Skeletal muscle cell (primary cell): Measurements from ENCODE around the gene GALNT1.
A peak's percentile ranks its signal among the peaks of the same experiment; 100 is the strongest.

ENCODE experiments used
- DNase-seq: peaks from one replicate; pipeline ENCODE4 v3.0.0-alpha.2; 2010; ENCODE audit warnings: low read depth
- H3K4me3 ChIP-seq: 2 replicates; pipeline ENCODE4 v1.5.1; 2011; ENCODE audit warnings: low read depth, mild to moderate bottlenecking, control low read depth, low read length, moderate library complexity

The GALNT1 gene

DNA sequence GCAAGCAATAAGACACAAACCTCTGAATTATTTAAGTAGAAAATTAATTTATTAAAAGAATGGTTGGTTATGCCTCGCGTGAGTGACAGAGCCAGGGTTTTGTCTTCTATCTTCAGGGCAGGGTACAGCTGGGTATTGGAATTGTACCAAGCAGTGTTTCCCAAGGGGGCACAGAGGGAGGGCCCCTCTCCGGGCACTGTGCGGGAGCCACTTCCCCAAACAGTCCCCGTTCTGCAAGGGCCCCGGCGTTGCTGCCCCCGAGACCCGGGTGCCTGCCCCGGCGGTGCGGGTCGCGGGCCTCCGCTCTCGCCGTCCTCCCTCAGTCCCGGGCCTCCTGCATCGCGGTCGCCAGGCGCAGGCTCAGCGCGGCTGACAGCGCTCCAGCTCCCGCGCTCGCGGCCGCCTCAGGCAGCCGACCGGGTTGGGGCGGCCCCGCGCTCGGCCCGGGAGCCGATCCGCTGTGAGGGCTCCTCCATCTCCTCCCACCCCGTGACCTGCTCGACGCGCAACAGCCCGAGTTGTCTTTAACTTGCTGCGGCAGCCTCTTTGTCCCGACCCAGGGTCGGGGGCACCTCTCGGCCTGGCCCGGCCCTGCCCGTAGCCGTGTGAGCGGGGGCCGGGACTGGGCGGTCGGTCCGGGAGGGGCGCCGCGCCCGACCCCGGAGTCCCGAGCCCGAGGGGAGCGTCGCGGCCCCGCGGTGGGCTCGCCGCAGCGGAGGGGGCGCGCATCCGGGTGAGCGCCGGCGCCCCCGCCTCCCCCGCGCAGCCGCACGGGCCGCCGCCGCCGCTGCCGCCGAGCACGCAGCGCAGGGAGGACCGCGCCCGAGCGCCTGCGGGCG is 620 bp upstream of the GALNT1 start:
- peak overlapping the region; percentile 63 for H3K4me3 ChIP-seq
- no peak for DNase-seq

DNA sequence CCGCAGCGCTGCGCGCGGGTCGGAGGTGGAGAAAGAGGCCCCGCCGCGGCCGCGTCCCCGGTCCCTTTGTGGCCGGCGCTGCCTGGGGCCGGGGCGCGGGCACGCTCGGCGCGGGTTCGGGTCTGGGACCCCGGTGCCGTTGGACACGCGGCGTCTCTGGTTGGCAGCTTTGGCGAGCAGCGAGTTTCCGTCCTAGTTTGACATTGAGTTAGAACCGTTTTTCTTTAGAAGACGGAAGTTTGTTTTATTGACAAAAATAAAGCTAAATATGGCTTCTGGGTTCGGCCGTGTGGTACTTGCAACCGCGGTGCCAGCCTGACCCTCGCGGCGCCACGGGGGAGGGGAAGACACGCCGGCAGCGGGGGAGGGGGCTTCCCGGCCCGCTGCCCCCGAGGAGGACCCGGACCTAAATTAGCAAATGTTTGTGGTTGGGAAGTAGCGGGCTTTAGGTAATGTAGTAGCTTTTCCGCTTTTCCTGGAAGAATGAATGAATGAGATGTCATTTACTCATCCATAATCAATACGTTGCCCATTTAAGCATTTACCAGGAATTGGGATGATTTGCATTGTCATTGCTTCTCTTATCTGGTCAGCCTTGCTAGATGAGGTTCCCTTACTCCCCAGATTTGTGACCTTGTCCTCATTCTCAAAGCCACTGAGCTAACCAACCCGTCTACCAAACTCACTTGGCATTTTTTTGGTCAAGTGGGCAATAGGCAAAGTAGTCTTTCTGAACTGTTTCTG is 530 bp downstream of the GALNT1 start:
- H3K4me3 ChIP-seq, result peak overlapping the region; percentile 72
- no peak for DNase-seq

DNA sequence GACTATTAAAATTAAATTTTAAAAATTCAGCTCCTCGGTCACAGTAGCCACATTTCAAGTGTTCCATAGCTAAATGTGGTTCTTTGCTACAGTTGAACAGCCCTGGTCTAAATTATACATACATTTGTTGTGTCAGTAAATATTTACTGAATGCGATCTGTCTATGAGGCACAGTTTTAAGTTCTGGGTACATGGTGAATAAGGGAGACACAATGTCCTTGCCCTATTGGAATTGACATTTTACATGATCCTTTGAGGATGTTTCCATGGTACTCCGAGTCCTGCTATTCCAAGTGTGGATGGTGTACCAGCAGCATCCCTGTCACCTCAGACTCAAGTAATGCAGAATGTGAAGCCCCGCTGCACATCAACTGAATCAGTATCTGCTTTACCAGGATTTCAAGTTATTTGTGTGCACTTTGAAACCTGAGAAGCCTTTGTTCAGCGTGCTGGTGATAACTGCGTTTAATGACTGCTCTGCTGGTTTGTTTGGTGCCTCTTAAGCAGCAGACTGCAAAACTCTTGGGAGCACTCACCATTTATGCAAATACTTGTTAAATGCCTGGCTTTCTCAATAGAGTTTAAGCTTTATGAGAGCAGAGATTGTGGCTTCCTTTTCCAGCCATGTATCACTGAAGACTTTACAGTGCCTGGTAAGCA is 1.5 kb downstream of the GALNT1 start:
- peak overlapping the region; percentile 72 for H3K4me3 ChIP-seq
- DNase-seq, result no peak

DNA sequence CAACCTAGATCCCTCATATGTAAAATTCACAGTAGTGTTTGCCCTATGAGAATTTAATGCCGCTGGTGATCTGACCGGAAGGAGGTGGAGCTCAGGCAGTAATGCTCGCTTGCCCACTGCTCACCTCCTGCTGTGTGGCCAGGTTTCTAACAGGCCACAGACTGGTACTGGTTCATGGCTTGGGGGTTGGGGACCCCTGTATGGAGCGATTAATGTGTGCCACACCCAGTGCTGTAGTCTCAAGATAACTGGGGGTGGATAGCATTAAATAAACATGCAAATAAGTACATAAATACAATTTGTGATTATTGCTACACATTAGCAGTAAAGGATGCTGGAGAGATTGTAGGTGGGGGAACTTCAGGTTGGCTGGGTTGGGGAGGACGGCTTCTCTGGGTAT is 3.2 kb downstream of the GALNT1 start:
- no peak for DNase-seq
- no peak overlapping the region for H3K4me3 ChIP-seq

DNA sequence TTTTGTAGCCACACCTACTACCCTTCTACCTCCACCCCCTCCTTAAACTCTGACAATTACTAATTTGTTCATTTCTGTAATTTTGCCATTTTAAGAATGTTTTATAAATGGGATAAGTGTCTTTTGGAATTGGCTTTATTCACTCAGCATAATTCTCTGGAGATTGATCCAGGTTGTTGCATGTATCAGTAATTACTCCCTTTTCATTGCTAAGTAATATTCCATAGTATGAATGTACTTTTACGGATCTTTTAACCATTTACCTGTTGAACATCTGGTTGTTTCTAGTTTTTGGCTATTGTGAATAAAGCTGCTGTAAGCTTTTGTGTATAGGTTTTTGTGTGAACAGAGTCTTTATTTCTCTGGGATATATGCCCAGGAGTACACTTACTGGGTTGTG is 4.1 kb downstream of the GALNT1 start:
- DNase-seq, result no peak
- H3K4me3 ChIP-seq, result no peak overlapping the region

DNA sequence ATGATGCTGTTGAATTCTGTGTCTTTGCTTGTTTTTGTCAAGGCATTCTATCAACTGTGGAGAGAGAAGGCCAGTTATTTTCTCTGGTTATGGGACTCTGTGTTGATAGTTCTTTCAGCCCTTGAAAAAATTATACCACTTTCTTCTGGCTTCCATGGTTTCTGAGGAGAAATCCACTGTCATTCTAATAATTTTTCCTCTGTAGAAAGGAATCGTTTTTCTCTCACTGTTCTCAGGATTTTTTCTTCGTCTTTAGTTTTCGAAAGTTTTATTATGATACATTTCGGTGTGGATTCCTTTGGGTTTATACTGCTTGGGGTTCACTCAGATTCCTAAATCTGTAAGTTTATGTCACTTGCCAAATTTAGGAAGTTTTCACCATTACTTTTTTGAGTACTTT is 6.6 kb downstream of the GALNT1 start:
- no peak for DNase-seq

DNA sequence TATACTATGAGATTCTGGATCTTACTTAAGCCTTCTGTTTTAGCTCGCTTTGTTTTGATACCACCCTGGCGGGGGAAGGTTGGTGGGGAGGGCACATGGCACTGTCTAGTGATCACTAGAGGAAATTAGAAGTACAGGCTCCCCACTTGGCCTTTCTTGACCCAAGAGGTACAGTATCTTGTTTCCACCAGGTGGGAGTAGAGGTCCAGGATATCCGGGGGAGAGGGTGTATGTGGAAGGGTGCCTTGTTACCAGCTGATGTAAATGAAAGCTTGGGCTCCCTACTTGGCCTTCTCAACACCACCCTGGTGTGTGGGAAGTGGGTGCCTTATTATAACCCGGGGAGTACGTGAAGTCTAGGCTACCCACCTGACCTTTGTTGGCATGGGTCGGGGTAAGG is 7.5 kb downstream of the GALNT1 start:
- no peak for DNase-seq
- H3K4me3 ChIP-seq, result no peak overlapping the region

More for the DNA sequence above, 6.6 kb downstream of the GALNT1 start:
- no peak overlapping the region for H3K4me3 ChIP-seq

DNA sequence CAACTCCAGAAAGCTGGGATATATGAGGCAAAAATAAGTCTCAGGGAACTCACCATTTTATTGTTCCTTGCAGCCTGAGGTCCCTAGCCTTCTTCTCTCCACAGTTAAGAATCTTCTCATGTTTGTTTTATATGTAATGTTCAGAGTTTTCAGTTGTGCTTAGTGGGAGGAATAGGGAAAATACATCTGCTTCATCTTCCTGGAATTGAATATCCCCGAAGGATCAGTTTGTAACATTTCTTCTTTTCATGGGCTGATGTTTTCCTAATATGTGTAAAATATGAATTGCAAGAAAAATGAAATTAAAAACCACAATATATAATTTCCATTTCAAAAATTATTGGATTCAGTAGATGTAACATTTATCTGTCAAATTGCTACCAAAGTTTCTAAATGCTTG is 8.0 kb downstream of the GALNT1 start:
- DNase-seq, result no peak
- H3K4me3 ChIP-seq, result no peak overlapping the region

DNA sequence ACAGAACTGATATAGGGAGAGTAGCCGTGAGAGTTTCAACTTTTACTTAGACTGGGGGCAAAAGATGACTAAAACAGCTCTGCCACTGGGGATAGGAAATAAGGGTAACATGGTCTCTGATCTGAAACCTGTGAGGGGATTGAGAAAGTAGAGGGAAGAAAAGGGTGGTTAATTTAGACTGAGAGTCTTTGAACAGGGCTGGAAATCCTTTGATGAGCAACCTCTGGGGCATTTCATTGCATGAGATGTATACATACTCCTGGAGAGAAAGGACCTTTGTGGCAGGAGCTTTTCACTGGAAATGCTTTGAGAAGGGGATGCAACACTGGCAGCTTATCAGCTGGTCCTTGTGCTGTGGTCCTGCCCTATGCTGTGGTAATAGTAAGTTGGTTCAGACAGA is 9.4 kb downstream of the GALNT1 start:
- no peak for DNase-seq
- H3K4me3 ChIP-seq, result no peak overlapping the region

DNA sequence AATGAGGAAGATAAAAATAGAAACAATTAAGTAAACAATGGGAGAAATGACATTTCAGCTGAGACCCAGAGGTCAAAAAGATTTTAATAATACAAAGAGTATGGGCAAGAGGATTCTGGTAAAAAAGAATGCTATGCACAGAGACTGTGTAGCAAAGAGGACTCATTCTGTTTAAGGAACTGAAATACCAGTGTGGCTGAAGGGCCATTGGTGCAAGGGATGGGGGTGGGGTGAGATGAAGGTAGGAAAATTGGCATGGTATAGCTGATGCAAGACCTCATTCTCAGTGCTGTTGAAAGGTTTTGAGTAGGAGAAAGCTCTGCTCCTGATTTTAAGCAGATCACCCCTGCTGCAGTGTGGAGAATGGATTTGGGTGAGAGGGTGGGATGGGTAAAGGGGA is 10.8 kb downstream of the GALNT1 start:
- DNase-seq, result no peak
- no peak overlapping the region for H3K4me3 ChIP-seq

DNA sequence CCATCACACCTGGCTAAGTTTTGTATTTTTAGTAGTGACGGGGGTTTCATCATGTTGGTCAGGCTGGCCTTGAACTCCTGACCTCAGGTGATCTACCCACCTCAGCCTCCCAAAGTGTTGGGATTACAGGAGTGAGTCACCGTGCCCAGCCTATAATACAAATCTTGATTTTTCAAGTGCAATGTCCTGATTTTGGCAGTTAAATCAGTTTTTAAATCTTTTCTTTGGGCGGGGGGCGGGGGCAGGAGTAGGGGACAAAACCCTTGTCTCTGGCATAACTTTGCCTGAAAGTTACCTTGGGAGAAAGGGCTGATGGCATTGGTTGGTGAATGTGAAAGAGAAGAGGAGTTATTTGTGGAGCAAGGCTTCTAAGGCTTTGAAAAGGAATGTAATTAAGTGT is 12.3 kb downstream of the GALNT1 start:
- no peak overlapping the region for H3K4me3 ChIP-seq
- no peak for DNase-seq

DNA sequence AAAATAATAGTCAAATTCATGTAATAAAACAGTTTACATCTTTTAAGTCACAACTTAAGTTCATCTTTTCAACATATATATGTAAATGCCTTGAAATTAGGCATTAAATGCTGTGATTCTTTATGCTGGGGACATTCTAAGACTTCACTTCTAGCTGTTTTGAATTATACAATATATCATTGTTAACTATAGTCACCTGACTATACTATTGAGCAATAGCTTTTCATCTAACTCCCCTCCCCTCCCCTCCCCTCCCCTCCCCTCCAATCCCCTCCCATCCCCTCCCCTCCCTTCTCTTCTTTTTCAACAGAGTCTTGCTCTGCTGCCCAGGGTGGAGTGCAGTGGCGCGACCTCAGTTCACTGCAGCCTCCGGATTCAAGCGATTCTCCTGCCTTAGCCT is 16.2 kb downstream of the GALNT1 start:
- DNase-seq, result no peak
- H3K4me3 ChIP-seq, result no peak overlapping the region

DNA sequence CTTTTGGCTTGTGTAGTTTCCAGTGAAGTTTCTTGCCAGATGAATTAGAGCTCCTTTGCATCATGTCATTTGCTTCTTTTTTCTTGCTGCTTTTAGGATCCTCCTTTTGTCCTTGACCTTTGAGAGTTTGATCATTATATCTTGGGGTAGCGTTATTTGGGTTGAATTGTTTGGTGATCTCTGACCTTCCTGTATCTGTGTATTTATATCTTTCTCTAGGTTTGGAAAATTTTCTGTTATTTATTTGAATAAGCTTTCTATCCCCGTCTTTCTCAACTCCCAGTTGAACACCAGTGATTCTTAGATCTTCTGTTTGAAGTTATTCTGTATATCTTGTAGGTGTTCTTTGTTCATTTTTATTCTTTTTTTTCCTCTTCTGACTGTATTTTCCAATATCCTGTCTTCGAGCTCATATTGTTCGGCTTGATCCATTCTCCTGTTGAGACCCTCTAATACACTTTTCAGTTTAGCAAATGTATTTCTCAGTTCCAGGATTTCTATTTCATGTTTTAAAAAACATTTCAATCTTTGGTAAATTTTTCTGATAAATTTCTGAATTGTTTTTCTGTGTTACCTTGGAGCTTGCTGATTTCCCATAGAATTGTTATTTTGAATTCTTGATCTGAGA is 20.8 kb downstream of the GALNT1 start:
- no peak for DNase-seq
- H3K4me3 ChIP-seq, result no peak overlapping the region

DNA sequence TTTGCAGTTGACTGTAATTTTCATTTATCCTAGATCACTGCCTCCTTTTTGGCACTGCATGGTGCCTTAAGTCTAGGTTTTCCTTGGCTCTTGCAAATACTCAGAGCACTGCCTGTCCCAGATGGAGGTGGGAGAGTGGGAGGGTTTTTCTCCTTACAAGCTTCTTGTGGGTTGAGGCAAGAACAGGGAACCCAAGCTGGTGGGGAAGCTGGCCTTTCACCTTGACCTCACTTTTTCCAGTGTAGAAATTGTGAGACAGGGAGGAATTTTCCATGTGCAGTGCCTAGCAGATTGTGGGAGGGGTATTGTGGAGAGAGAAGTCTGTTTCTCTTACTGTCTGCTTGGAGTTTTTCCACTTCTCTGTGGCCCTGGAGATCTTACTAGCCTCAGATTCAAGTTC is 21.5 kb downstream of the GALNT1 start:
- no peak overlapping the region for H3K4me3 ChIP-seq
- DNase-seq, result no peak

DNA sequence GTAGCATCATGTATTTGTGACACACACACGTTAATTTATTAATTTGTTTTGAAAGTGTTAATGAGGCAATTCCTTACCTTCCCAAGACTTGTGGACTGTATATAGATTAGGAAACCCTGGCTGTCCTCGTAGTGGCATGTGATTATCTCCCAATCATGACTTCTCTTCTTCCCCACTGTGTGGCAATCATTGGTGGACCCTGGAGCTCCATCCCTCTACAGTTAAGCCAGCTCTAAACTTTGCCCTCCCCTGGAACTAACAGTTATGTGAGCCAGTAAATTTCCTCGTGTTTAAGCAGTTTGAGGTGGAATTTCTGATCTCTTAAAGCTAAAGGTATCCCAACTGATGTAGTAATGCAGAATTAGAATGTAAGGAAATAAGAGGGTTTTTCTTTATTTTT is 22.0 kb downstream of the GALNT1 start:
- no peak for DNase-seq
- no peak overlapping the region for H3K4me3 ChIP-seq

DNA sequence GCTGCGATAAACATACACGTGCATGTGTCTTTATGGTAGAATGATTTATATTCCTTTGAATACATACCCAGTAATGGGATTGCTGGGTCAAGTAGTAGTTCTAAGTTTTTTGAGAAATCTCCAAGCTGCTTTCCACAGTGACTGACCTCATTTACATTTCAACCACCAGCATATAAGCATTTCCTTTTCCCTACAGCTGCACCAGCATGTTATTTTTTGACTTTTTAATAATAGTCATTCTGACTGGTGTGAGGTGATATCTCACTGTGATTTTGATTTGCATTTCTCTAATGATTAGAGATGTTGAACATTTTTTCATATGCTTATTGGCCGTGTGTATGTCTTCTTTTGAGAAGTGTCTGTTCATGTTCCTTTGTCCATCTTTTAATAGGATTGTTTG is 22.8 kb downstream of the GALNT1 start:
- no peak for DNase-seq
- H3K4me3 ChIP-seq, result no peak overlapping the region

DNA sequence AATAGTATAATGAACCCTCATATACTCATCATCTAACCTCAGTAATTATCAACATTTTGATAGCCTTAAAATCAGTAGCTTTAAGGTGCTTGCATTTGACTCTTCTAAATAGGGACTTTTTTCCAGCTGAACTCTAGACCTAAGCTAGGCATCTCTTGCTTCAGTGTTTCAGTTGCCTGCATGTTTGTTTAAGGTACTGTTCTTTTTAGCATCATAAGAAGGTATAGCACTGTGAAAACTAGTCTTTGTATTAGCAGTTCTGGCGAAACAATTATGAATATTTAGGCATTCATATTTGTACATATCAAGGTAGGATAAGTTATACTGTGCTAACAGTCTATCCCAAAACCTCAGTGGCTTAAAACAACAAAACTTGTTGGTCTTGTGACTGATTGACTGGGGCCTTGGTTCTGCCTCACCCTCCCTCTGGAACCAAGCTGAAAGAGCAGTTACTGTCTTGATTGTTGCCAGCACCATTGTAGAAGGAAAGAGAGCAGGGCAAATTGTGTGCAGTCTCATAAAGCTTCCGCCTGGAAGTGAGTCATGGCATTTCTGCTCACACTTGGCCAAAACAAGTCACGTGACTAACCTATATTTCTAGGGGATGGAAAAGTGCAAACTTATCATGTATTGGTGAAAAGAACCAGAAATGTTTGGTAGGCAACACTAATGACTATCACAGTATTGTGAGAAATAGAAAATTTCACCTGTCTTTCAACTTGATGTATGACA is 24.3 kb downstream of the GALNT1 start:
- no peak for DNase-seq
- no peak overlapping the region for H3K4me3 ChIP-seq

DNA sequence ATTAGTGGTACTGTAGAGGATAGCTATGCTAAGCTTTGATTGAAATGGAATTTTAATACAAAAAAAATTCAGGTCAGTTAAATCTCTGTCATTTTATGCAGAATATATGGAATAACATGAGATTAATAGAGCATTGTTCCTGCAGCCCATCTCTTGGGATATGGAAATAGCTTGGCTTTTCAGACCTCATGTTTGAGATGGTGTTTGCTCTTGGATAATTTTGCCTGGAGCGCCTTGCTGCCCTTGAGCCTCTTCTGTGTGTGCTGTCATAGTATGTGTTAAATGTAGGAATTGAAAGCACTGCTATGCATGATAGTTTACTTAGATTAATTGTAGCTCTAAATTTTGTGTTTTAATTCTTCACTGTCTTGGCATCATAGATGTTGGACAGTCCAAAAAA is 27.7 kb downstream of the GALNT1 start:
- no peak for DNase-seq
- H3K4me3 ChIP-seq, result no peak overlapping the region

DNA sequence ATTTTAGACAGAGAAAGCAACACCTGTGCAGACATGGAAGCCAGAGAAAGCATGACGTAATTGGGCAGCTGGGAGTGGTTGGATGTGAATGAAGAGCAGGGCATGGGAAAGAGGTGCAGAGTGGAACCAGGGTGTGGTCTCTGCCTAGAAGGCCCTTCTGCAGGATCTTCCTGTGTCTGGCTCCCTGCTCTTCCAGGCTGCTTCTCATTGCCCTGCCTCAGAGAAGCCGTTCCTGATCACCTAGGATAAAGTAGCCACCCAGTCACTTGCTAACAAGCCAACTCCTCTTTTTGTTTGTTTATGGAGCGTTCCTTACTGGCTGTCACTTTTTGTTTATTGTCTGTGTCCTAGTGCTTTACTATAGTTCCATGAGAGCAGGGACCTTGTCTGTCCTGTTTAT is 28.5 kb downstream of the GALNT1 start:
- no peak overlapping the region for H3K4me3 ChIP-seq
- no peak for DNase-seq
